ENCODE results near the gene DLX1.

DNA sequence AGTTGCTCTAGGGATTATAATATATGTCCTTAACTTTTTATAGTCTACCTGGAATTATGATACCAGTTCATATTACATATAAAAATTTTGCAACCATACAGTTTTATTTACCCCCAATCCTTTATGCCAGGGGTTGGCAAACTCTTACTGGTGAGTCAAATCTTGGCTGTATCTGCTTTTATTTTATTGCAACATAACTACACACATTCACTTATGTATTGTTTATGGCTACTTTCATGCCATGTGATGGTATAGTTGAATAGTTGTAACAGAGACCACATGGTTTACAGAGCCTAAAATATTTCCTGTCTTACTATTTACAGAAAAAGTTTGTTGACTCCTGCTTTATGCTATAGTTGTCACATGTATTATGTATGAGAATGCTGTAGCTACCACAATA is 43.2 kb downstream of the DLX1 start:
- TF ChIP-seq CTCF (conservative IDR thresholded peaks at IDR 0.05 in 1 of 2, IDR thresholded peaks at IDR 0.05 in 1 of 2; ENCODE audit: low read depth in 1 of 2, low read length in 2 of 2) (no peak), EZH2 (IDR thresholded peaks at IDR 0.05; ENCODE audit: low read length, missing control alignments) (no peak)

Data from fibroblast of lung (primary cell).